HepG2 (cell line): Measurements from ENCODE around the gene STYX. TPM values are rescaled to one million over a fixed set of nuclear protein-coding genes. Genes with fewer than 3 reads are reported as not detected.

Experiments used
- AKAP8 ChIP-seq: sonication (generic); formaldehyde crosslinking; IDR thresholded peaks from 2 replicates; pipeline ENCODE4 v1.5.1; 2020; ENCODE audit warnings: mild to moderate bottlenecking, missing genetic modification reagents
- CCDC6 ChIP-seq: sonication (generic); formaldehyde crosslinking; IDR thresholded peaks from 2 replicates; pipeline ENCODE4 v1.8.1; 2022; ENCODE audit warnings: mild to moderate bottlenecking, missing genetic modification reagents, moderate library complexity
- ELF3 ChIP-seq: IDR thresholded peaks from 2 replicates; pipeline ENCODE4 v1.6.1; 2016; ENCODE audit warnings: missing genetic modification reagents, missing compliant biosample characterization
- ESRRA ChIP-seq: sonication (generic); formaldehyde crosslinking; IDR thresholded peaks from 2 replicates; pipeline ENCODE4 v1.5.1; 2020; ENCODE audit warnings: mild to moderate bottlenecking, low read depth, missing genetic modification reagents
- FIP1L1 ChIP-seq: fragments of 200-400 bp; formaldehyde crosslinking; IDR thresholded peaks from 2 replicates; pipeline ENCODE4 v1.6.1; 2018; ENCODE audit warnings: low read depth, mild to moderate bottlenecking, low read length, moderate library complexity, borderline replicate concordance; ENCODE audit not compliant: insufficient read depth
- GABPB1 ChIP-seq: IDR thresholded peaks from 2 replicates; pipeline ENCODE4 v1.6.1; 2016; ENCODE audit warnings: mild to moderate bottlenecking, missing genetic modification reagents, moderate library complexity, missing compliant biosample characterization
- IKZF1 ChIP-seq: fragments of 450-650 bp; IDR thresholded peaks from 2 replicates; pipeline ENCODE4 v1.7.1; 2016
- KDM6A ChIP-seq: IDR thresholded peaks from 2 replicates; pipeline ENCODE4 v1.6.1; 2016; ENCODE audit warnings: low read depth
- KLF12 ChIP-seq: sonication (generic); formaldehyde crosslinking; IDR thresholded peaks from 2 replicates; pipeline ENCODE4 v1.4.0; 2020; ENCODE audit warnings: missing genetic modification reagents, borderline replicate concordance
- NBN ChIP-seq: fragments of 450-650 bp; conservative IDR thresholded peaks from 2 replicates; pipeline ENCODE4 v1.6.1; 2017
- RFX3 ChIP-seq: IDR thresholded peaks from 2 replicates; pipeline ENCODE4 v1.6.1; 2016; ENCODE audit warnings: missing biosample characterization, missing genetic modification reagents
- SOX6 ChIP-seq, 2 experiments: fragments of 450-650 bp in 1 of 2; sonication (generic) in 1 of 2; formaldehyde crosslinking in 1 of 2; IDR thresholded peaks; 2 replicates each; pipeline versions ENCODE4 v1.4.0 to v1.6.1; 2017 to 2020; ENCODE audit warnings: antibody characterized with exemption in 1 of 2, mild to moderate bottlenecking in 1 of 2, missing genetic modification reagents in 1 of 2
- THYN1 ChIP-seq: sonication (generic); formaldehyde crosslinking; IDR thresholded peaks from 2 replicates; pipeline ENCODE4 v1.8.1; 2023; ENCODE audit warnings: low read depth, mild to moderate bottlenecking, moderate library complexity, missing genetic modification reagents, borderline replicate concordance
- ZBTB49 ChIP-seq: sonication (generic); formaldehyde crosslinking; IDR thresholded peaks from 2 replicates; pipeline ENCODE4 v1.4.0; 2020; ENCODE audit warnings: missing genetic modification reagents, borderline replicate concordance
- ZFP41 ChIP-seq: sonication (generic); formaldehyde crosslinking; IDR thresholded peaks from 2 replicates; pipeline ENCODE4 v1.4.0; 2020; ENCODE audit warnings: mild to moderate bottlenecking, missing genetic modification reagents, borderline replicate concordance
- ZHX1 ChIP-seq: sonication (generic); formaldehyde crosslinking; IDR thresholded peaks from 2 replicates; pipeline ENCODE4 v1.8.1; 2022; ENCODE audit warnings: low read depth, mild to moderate bottlenecking, missing genetic modification reagents
- ZNF124 ChIP-seq: sonication (generic); formaldehyde crosslinking; IDR thresholded peaks from 2 replicates; pipeline ENCODE4 v1.4.0; 2020; ENCODE audit warnings: missing genetic modification reagents
- ZNF280D ChIP-seq: sonication (generic); formaldehyde crosslinking; IDR thresholded peaks from 2 replicates; pipeline ENCODE4 v1.5.1; 2020; ENCODE audit warnings: mild to moderate bottlenecking, missing genetic modification reagents
- ZNF350 ChIP-seq: sonication (generic); formaldehyde crosslinking; IDR thresholded peaks from 2 replicates; pipeline ENCODE4 v1.4.0; 2020; ENCODE audit warnings: mild to moderate bottlenecking, low read depth, missing genetic modification reagents, borderline replicate concordance
- ZNF367 ChIP-seq: sonication (generic); formaldehyde crosslinking; IDR thresholded peaks from 2 replicates; pipeline ENCODE4 v1.4.0; 2020; ENCODE audit warnings: missing genetic modification reagents, borderline replicate concordance
- ZNF44 ChIP-seq: sonication (generic); formaldehyde crosslinking; IDR thresholded peaks from 2 replicates; pipeline ENCODE4 v1.5.1; 2020; ENCODE audit warnings: mild to moderate bottlenecking, missing genetic modification reagents
- ZNF546 ChIP-seq: sonication (generic); formaldehyde crosslinking; conservative IDR thresholded peaks from 2 replicates; pipeline ENCODE4 v1.8.1; 2023; ENCODE audit warnings: mild to moderate bottlenecking, missing genetic modification reagents
- ZNF660 ChIP-seq: sonication (generic); formaldehyde crosslinking; IDR thresholded peaks from 2 replicates; pipeline ENCODE4 v1.5.1; 2020; ENCODE audit warnings: mild to moderate bottlenecking, low read depth, missing genetic modification reagents, borderline replicate concordance
- ZNF746 ChIP-seq: sonication (generic); formaldehyde crosslinking; IDR thresholded peaks from 2 replicates; pipeline ENCODE4 v1.8.0; 2022; ENCODE audit warnings: mild to moderate bottlenecking, missing genetic modification reagents
- polyA plus RNA-seq, 8 experiments: library from polyadenylated mRNA; depleted of rRNA in 3 of 8; stranded (reverse) in 7 of 8; unstranded in 1 of 8; fragments of >200 nt; fragmentation: Illumina TruSeq in 4 of 8; extraction: Trizol in 4 of 8; gene quantifications; 2 replicates each; pipeline versions ENCODE4 v1.2.1 to v1.2.3, GENCODE V29; 2011 to 2016; ENCODE audit warnings: low read depth in 4 of 8, missing spikeins in 1 of 8, mixed read lengths in 1 of 8; ENCODE audit not compliant: insufficient read depth in 1 of 8
- total RNA-seq, 5 experiments: library from RNA; depleted of rRNA; stranded (reverse); fragments of >200 nt; fragmentation: Illumina TruSeq; extraction: Trizol; gene quantifications; 2 replicates each; pipeline ENCODE4 v1.2.3, GENCODE V29; 2016; ENCODE audit warnings: low read depth in 1 of 5

The STYX gene
- total and polyA plus RNA-seq, 2 of the 13 experiments (the other 11 are each of a cell fraction or from before 2014, with no cell fraction given): 6.6 to 10.9 TPM

- TF ChIP-seq ZBTB49 (no peak), ZNF367 (CRISPR knock-in tag) (no peak), IKZF1 (no peak), ELF3 (CRISPR knock-in tag) (peak; percentile 93), NBN (no peak), ZNF280D (CRISPR knock-in tag) (peak; percentile 88), CCDC6 (CRISPR knock-in tag) (no peak), SOX6 (IDR thresholded peaks at IDR 0.05) (no peak), SOX6 (CRISPR knock-in tag; IDR thresholded peaks at IDR 0.05) (peak; percentile 89), ZNF546 (CRISPR knock-in tag) (no peak), KLF12 (CRISPR knock-in tag) (peak; percentile 72; the same call in 1 of the 2 replicates), ZNF746 (CRISPR knock-in tag) (no peak), ZNF44 (CRISPR knock-in tag) (no peak), ZNF124 (CRISPR knock-in tag) (peak; percentile 86), KDM6A (CRISPR knock-in tag) (peak; percentile 96), THYN1 (CRISPR knock-in tag) (no peak), ZHX1 (CRISPR knock-in tag) (peak; percentile 83), ZNF660 (no peak), ZFP41 (no peak), AKAP8 (CRISPR knock-in tag) (peak; percentile 63; the same call in 1 of the 2 replicates), RFX3 (CRISPR knock-in tag) (no peak), ESRRA (CRISPR knock-in tag) (peak; percentile 96), FIP1L1 (no peak), GABPB1 (CRISPR knock-in tag) (no peak), ZNF350 (CRISPR knock-in tag) (no peak)
These were observed 91.9 kb downstream of the STYX start (continued) for GRCh38 chr14:52821805-52822250.
